Suprapubic skin (tissue), 4 donors: Measurements from ENCODE around the gene GUCY1A1.

Source experiments
- EP300 ChIP-seq: sonication (generic); formaldehyde crosslinking; IDR thresholded peaks from one replicate; pipeline ENCODE4 v1.6.1; 2017; ENCODE audit warnings: antibody characterized with exemption
- POLR2AphosphoS5 ChIP-seq, 3 donors: sonication (generic); formaldehyde crosslinking; IDR thresholded peaks; one replicate each; pipeline ENCODE4 v1.6.1; 2017; ENCODE audit warnings: antibody characterized with exemption in 3 of 3
- TF ChIP-seq, protein P1 (sequence below), 2 donors: fragments of 200-600 bp in 1 of 2; fragments of 450-650 bp in 1 of 2; sonication (generic) in 1 of 2; IDR thresholded peaks; one replicate each; pipeline ENCODE4 v1.5.1; 2016 to 2019; ENCODE audit warnings: antibody characterized with exemption in 2 of 2, mild to moderate bottlenecking in 1 of 2, moderate library complexity in 1 of 2

DNA sequence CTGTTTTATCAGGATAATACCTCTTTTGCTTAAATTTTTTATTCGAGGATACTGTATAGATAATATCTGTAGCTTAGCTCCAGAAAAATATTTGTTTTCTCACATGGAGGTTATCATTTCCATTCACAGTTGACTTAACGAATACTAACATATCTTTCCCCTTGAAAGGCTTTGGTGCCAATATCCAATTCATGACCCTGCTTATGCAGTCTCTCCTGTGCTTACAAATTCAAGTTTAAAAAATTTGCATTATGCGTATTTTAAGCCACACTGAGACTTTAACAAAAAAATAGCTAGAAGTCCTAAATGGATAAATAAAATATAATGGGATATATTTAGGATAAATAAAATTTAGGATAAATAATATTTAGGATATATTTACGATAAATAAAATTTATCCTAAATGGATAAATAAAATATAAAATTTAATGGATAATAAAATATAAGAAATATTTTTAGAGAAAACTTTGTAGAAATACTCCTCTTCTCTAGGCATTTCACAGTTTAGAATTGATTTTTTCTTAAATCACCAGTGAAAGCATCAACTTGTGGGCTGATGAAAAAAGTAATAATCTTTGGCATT is 114.7 kb downstream of the GUCY1A1 start:
- TF ChIP-seq, protein P1, sequence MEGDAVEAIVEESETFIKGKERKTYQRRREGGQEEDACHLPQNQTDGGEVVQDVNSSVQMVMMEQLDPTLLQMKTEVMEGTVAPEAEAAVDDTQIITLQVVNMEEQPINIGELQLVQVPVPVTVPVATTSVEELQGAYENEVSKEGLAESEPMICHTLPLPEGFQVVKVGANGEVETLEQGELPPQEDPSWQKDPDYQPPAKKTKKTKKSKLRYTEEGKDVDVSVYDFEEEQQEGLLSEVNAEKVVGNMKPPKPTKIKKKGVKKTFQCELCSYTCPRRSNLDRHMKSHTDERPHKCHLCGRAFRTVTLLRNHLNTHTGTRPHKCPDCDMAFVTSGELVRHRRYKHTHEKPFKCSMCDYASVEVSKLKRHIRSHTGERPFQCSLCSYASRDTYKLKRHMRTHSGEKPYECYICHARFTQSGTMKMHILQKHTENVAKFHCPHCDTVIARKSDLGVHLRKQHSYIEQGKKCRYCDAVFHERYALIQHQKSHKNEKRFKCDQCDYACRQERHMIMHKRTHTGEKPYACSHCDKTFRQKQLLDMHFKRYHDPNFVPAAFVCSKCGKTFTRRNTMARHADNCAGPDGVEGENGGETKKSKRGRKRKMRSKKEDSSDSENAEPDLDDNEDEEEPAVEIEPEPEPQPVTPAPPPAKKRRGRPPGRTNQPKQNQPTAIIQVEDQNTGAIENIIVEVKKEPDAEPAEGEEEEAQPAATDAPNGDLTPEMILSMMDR (IDR thresholded peaks at IDR 0.05): no peak
- TF ChIP-seq POLR2AphosphoS5 (IDR thresholded peaks at IDR 0.05): no peak
- TF ChIP-seq EP300: no peak
